PC-3 (cell line): ENCODE data around the gene SLC16A13.

Experiments
- EZH2phosphoT487 ChIP-seq: fragments of 300-600 bp; sonication (generic); IDR thresholded peaks from 2 replicates; pipeline ENCODE4 v1.6.1; 2018; ENCODE audit warnings: mild to moderate bottlenecking, antibody characterized with exemption, low read length, borderline replicate concordance
- TF ChIP-seq, protein P1 (sequence below): fragments of 300-600 bp; sonication (generic); conservative IDR thresholded peaks from 2 replicates; pipeline ENCODE4 v1.5.1; 2017; ENCODE audit warnings: antibody characterized with exemption, low read depth, mild to moderate bottlenecking, low read length

GRCh38 chr17:7020894-7021664, 14.7 kb upstream of the SLC16A13 start:
- TF ChIP-seq, protein P1, sequence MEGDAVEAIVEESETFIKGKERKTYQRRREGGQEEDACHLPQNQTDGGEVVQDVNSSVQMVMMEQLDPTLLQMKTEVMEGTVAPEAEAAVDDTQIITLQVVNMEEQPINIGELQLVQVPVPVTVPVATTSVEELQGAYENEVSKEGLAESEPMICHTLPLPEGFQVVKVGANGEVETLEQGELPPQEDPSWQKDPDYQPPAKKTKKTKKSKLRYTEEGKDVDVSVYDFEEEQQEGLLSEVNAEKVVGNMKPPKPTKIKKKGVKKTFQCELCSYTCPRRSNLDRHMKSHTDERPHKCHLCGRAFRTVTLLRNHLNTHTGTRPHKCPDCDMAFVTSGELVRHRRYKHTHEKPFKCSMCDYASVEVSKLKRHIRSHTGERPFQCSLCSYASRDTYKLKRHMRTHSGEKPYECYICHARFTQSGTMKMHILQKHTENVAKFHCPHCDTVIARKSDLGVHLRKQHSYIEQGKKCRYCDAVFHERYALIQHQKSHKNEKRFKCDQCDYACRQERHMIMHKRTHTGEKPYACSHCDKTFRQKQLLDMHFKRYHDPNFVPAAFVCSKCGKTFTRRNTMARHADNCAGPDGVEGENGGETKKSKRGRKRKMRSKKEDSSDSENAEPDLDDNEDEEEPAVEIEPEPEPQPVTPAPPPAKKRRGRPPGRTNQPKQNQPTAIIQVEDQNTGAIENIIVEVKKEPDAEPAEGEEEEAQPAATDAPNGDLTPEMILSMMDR: no peak
- TF ChIP-seq EZH2phosphoT487: no peak
